NT2/D1 (cell line): Measurements from ENCODE around the gene TANC1.

Experiments used
- YY1 ChIP-seq: IDR thresholded peaks from 2 replicates; pipeline ENCODE4 v1.6.1; 2011; ENCODE audit not compliant: insufficient read length, insufficient read depth
- ZNF274 ChIP-seq: IDR thresholded peaks from 2 replicates; pipeline ENCODE4 v1.6.1; 2011; ENCODE audit warnings: mild to moderate bottlenecking, low read depth, low read length

- TF ChIP-seq YY1 (no peak), ZNF274 (no peak)
Measured at GRCh38 chr2:158962074-158962473, 6.4 kb upstream of the TANC1 start.
